Midbrain (tissue), 1 donor: ENCODE data around the gene NEU4.
"Not testable (repeated sequence)": the region's sequence is repeated elsewhere in the genome, so short reads cannot be mapped to it uniquely, and the experiment has no call there.

ENCODE experiments used
- DNase-seq: peaks from one replicate; lab custom pipeline; 2025; lab: John Stamatoyannopoulos, UW

Gene NEU4

GRCh38 chr2:241808721-241809382 lies at the start of gene NEU4:
Gene NEU4, plus strand, starts transcription at chr2:241809193. Its CDS starts 5,292 bp downstream, at chr2:241814485.
- DNase-seq: peak; percentile 4

- DNase-seq: not testable (repeated sequence)
Measured at GRCh38 chr2:241759893-241760292, 49.1 kb upstream of the NEU4 start.

GRCh38 chr2:241760301-241760771 lies 48.7 kb upstream of the NEU4 start:
- no peak for DNase-seq

GRCh38 chr2:241762321-241762932 lies 46.6 kb upstream of the NEU4 start:
- no peak for DNase-seq

- no peak for DNase-seq
Measured at GRCh38 chr2:241762933-241763369, 46.0 kb upstream of the NEU4 start.

- DNase-seq: no peak
Measured at GRCh38 chr2:241763551-241764274, 45.3 kb upstream of the NEU4 start.

- no peak for DNase-seq
Measured at GRCh38 chr2:241764275-241765241, 44.4 kb upstream of the NEU4 start.

GRCh38 chr2:241767464-241768250 lies 41.3 kb upstream of the NEU4 start:
- no peak for DNase-seq

- no peak for DNase-seq
Measured at GRCh38 chr2:241768251-241768711, 40.7 kb upstream of the NEU4 start.

GRCh38 chr2:241768850-241769249 lies 40.1 kb upstream of the NEU4 start:
- no peak for DNase-seq

GRCh38 chr2:241769819-241770184 lies 39.2 kb upstream of the NEU4 start:
- no peak for DNase-seq

- DNase-seq: no peak
Measured at GRCh38 chr2:241770185-241770935, 38.6 kb upstream of the NEU4 start.

- no peak for DNase-seq
Measured at GRCh38 chr2:241770936-241771285, 38.1 kb upstream of the NEU4 start.

GRCh38 chr2:241771286-241772062 lies 37.5 kb upstream of the NEU4 start:
- no peak for DNase-seq

GRCh38 chr2:241772063-241772499 lies 36.9 kb upstream of the NEU4 start:
- no peak for DNase-seq

- no peak for DNase-seq
Measured at GRCh38 chr2:241773511-241774418, 35.2 kb upstream of the NEU4 start.

- DNase-seq: no peak
Measured at GRCh38 chr2:241774419-241775222, 34.4 kb upstream of the NEU4 start.
